GM21737 (cell line): ENCODE data around the gene WDR54.
"Not testable (repeated sequence)": the region's sequence is repeated elsewhere in the genome, so short reads cannot be mapped to it uniquely, and the experiment has no call there.

ENCODE experiments used
- ATAC-seq: cut with Tn5 transposase; IDR thresholded peaks from one replicate; pipeline ENCODE4 v1.9.1; 2021; ENCODE audit warnings: mild to moderate bottlenecking, moderate library complexity; ENCODE audit not compliant: unreplicated experiment

WDR54 gene

DNA sequence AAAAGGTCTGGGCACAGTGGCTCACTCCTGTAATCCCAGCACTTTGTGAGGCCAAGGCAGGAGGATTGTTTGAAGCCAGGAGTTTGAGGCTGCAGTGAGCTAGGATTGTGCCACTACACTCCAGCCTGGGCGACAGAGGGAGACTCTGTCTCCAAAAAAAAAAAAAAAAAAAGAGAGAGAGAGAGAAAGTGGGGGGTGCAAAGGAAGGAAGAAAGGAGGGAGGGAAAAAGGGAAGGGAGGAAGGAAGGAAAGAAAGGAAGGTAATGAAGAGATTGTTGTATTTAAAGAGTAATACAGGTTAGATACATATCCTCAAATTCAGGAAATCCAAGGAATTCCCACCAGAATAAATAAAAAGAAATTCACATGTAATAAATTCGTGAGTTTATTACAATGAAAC is 19.6 kb upstream of the WDR54 start:
- no peak for ATAC-seq

DNA sequence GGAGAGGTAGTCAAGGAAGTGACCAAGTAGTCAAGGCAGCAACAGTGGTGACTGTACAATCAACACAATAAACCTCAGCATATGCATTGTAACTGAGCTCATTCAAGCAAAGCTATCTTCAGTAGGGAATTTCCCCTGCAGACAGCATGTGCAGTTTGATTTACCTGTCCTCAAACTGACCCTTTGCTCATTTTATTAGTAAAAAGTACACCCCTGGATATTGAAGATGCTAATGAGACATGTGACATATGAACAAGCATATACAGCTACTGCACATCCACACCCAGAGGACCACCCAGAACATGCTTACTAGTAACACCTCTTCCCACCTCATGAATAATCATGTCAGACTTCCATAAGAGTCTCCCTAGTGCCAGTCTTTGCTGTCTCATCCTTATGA is 15.5 kb upstream of the WDR54 start:
- peak; percentile 62 for ATAC-seq

DNA sequence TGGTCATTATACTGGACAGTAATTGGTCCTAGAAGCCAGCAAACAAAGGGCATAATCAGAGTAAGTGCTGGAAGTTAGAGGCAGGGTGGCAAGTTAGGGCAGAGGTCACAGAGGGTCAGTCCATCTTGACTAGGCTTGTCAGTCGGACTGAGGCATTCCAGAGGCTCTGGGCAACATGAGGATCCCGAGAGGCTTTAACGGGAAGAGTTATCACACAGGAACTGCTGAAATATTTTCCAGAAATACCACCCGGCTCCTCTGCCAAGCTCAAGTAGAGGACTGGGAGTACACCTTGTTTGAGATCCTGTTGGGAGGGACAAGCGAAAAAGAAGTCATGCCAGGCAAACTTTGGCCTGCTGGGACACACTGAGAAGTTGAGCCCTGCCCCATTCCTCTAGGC is 13.8 kb upstream of the WDR54 start:
- no peak for ATAC-seq

DNA sequence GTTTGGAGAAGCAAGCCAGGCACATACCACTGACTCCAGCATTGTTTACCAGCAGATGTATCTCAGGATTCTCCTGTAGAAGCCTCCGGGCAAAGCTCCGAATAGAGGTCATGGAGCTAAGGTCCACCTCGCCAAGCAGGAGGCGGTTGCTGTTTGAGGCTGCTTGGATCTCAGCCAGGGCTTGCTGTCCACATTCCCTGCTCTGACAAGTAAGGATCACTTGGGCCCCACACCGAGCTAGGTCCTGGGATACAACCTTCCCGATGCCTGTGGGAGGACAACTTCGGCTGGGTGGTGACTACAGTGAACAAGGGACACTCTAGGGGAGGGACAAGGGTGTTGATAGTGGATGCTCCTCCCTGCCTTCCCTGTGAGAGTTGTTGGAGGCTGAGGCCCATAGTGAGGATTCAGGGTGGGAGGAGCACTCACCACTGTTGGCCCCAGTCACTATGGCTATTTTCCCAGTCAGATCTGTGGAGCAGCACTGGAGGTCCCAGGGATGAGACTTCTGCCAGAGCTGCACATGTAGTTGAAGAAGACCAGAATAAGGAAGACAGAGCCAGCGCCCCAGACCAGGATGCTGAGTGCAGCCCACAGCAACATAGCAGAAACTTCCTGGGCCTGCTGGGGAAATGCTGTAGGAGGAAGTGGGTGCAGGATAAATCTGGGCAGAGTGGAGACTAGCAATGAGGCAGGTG is 8.4 kb upstream of the WDR54 start:
- no peak for ATAC-seq

DNA sequence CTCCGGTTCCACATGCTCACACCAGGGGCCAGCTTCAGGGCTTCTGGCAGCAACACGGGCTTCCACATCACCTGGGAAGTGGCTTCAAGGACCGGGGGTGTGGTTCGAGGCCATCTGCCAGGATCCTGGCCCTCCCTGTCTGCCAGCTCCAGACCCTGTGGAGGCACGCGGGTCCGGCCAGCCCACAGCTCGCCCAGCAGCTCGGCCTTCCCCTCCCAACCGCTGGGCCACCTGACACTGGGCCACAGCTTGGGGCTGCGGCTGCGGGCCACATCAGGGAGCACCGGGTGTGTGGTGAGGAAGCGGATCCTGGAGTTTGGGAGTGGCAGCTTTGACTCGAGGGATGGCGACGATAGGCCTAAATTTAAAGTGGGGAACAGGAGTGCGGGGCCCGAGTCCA is 7.1 kb upstream of the WDR54 start:
- no peak for ATAC-seq

DNA sequence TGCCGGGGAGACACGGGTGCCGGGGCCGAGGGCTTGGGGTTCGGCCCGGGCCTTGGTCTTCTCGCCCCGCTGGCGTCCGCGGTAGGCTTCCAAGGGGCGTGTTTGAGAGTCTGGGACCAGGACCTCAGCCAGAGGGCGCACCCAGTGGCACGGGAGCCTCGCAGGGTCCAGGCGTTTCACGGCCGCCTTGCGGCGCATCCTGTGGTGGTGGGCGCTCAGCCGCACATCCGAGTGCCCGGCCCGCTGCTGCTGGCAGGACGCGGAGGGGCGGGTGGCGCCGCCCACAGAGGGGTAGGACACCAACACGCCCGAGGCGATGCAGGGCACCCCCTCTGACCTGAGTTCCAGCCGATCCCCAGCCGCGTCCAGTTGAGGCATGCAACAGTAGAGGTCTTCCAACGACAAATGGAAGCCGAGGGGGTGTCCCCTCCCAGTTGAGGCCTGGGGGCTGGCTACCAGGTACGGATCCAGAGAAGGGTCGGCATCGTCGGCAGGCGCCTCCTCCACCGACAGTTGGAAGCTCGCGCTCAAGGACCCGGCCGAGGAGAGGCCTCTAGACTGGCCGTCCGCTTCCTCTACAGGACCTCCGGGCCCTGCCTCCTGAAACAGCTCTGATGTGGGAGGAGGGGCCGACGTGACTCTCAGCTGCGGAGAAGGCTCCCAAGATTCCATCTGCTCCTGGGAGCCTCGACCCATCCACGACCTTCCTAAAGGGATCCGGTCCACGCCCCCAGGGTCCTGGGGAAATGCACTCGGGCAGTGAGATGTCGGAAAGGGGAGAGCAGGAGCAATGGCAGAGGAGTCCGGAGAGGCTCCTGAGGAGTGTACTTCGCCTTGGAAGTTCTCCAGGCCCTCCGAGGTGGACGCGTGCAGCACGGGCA is 6.4 kb upstream of the WDR54 start:
- peak; percentile 34 for ATAC-seq

DNA sequence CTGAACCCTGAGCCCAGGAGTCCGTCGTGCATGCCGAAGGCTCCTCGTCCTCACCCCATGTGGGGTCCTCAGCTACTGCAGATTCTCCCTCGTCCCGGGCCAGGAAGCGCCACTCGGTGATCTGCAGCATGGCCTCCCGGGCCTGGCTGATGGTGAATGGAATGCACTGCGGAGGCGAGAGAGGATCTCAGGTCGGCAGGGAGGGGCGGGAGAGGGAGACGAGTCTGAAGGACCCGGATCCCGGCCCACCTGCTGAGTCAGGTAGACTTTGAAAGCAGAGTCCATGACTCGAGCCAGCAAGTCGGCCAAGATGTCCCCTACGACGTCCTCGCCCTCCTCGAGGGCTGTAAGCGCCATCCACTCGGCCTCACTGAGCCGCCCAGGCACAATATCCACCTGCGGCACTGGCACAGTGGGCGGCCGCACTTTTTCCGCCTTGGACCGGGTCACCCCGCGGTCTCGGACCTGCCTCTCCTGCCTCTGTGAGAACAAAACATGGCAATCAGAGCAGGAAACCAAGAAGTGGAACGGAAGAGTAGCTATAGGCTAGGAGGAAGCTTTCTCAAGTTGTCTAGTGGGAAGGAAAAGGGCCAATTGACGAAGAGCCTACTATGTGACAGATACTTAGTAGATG is 5.7 kb upstream of the WDR54 start:
- ATAC-seq = no peak

DNA sequence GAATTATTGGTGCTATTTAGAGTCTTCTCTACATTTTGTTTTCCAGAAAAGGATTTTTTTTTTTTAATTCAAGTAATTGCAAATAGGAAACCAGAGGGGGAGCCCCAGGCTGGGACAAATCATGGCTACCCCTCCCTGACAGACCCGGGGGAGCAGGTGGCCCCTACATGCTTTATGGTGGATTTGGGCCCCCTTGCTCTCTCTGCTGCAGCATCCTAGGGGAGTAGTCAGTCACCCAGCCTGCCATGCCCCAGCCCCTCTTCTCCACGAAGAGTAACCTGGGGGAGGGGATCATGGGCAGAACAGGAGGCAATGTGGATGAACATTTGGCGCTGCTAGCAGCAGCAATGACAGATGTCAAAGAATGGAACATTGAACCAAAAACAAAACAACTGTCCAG is 4.8 kb upstream of the WDR54 start:
- no peak for ATAC-seq

DNA sequence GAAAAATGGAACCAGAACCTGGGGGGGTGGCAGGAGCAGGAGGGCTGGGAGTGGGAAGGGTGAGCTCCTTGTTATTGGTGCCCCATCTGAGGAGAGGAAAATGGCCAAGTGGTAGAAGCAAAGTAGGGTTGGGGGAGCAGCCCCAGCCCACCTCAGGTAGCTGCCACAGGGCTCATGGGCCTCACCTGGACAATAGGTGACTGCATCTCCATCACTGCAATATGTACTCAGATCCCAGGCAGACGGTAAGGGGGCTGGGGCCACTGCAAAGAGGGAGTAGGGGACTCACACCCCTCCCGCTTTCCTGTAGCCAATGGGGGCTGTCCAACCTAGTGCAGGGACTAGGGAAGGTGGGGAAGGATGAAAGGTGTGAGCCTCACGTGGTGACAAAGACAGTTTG is 4.3 kb upstream of the WDR54 start:
- no peak for ATAC-seq

DNA sequence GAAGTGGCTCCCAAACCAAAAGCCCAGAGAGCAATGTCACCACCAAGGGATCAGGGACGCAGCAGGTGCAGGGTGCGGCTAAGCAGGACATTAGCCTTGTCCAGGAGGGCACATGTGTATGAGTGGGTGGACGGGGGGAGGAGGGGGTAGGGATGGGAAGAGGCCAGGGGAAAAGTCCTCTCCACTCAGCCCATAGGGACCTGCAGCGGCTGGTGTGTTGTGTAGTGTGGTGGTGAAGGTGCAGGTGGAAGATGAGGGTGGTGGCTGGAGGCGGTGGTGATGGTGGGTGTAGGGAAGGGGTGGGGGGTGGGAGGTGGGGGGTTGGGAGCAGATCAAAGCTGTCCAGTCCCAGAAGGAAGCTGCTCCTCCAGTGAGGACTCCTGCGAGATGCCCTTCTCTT is 3.8 kb upstream of the WDR54 start:
- ATAC-seq = no peak

DNA sequence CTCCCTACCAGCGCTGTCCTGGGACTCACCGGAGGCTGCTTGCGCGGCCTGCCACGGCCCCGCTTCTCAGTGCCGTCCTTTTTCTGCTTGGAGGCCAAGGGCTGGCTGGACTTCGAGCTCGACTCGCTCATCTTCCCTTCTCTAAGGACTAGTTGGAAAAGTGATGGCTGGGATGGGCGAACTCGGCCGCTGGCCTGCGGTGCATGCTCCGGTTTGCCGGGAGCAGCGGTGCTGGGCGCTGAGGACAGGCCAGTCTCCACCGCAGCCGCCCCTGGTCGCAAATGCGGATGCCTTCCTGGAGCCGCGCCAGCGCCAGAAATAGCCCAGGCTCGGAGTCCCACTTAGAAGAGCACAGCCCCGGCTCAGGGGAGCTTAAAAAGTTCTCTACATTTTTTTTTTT is 3.2 kb upstream of the WDR54 start:
- no peak for ATAC-seq

DNA sequence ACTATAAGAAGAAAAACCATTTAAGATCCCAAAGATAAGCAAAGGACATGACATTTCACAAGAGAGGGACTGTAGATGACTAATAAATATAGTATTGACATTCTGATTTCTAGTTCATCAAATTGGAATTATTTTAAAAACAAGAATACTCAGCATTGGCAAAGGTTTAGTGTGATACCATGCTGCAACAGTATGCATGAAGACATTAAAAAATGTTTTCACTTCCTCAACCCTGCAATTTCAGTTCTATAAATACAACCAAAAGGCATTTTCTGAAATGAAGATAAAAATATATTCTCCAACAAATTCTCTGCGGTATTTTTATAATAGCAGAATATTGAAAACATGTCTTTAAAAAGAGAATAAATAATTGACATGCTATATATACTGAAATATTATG is 2.2 kb upstream of the WDR54 start:
- ATAC-seq = no peak

DNA sequence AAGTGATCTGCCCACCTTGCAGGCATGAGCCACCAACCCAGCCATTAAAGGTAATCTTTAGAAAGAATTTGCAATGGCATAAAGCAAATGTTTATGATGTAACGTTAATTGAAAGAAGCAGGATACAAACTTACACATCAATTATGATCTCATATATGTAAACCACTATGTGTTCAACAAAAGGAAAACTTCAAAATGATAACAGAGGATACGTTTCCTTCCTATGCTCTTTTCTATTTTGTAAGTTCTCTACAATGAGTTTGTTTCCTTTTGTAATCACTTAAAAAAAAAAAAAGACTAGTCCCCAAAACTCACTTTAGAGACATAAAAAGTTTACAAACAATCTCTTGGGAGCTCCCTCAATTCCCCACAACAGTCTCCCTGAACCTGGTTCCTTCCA is 1.5 kb upstream of the WDR54 start:
- ATAC-seq = no peak

DNA sequence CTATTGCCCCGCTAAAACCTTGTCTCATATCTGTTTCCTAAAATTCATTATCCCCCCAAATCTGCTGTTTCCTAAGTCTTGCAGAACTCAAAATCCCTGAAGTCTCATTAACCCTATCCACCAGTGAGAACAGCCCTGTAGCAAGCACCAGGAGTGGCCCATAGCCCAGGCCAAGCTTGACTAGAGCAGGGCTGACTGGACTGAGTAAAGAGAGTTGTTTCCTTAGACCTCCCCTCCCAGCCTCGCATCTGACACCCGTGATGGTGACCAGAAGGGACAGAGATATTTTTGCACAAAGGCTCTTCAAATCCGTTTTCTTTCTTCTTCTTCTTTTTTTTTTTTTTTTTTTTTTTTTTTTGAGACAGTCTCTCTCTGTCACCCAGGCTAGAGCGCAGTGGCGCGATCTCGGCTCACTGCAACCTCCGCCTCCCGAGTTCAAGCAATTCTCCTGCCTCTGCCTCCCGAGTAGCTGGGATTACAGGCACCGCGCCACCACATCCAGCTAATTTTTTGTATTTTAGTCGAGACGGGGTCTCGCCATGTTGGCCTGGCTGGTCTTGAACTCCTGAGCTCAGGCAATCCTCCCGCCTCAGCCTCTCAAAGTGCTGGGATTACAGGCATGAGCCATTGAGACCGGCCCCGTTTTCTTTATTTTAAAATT is 957 bp upstream of the WDR54 start:
- ATAC-seq = not testable (repeated sequence)

DNA sequence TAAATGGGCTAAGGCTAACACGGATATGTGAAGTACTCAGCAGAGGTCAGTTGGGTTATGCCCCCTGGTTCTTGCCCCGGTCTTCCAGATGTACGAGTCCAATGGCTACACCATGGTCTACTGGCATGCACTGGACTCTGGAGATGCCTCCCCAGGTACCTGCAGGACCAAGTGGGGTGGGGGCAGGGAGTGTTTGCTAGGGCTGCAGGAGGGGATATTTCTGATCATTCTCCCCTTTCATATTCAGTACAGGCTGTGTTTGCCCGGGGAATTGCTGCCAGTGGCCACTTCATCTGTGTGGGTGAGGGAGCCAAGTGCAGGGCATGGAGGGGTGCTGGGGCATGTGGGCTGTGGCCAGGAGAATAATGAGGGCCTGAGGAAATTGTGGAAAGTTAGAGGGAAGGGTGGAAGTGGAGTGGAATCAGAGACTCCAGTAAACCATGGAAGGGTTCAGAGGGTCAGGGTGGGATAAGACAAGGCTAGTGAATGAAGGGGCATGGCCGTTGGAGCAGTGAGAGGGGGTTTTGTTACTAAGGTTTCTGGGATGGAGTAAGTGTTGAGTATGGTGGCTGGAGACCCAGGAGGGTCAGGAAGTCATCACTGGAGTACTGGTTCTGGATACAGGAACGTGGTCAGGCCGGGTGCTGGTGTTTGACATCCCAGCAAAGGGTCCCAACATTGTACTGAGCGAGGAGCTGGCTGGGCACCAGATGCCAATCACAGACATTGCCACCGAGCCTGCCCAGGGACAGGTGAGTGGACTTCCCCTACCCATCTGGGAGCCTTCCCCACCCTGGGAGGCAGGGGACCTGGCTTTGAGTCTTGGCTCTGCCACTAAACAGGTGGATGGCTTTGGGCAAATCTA is 1.9 kb downstream of the WDR54 start:
- no peak for ATAC-seq

DNA sequence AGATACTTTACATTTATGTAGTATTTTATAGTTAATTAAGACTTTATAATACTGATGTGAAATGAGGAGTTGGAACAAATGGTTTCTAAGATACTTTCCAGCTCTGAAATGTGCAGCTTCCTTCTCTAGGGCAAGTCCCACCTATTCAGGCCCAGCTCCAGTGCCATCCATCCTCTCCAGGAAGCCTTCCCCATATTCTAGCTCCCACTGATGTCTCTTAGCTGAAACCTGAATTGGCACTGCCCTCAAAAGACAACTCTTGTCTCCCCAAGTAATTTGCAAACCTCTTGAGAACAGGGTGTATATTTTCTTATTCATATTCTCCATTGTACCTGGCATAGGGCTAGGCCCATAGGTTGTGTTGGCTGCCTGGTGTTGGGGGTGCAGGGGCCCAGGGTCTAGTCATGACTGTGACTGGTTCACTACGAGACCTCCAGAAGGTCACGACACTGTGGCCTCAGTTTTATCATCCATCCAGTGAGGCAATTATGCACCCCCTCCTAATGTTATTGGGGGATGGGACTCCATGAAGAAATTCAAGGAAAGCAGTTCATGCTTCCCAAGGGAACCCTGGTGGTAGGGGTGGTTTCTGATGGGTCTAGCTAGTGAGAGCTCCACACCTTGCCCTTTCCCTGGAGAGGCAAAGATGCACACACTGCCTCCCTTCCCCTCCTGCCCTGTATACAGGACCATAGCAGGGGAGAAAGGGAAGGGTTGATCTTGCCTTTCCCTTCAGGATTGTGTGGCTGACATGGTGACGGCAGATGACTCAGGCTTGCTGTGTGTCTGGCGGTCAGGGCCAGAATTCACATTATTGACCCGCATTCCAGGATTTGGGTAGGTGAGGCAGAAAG is 2.8 kb downstream of the WDR54 start:
- ATAC-seq = no peak

DNA sequence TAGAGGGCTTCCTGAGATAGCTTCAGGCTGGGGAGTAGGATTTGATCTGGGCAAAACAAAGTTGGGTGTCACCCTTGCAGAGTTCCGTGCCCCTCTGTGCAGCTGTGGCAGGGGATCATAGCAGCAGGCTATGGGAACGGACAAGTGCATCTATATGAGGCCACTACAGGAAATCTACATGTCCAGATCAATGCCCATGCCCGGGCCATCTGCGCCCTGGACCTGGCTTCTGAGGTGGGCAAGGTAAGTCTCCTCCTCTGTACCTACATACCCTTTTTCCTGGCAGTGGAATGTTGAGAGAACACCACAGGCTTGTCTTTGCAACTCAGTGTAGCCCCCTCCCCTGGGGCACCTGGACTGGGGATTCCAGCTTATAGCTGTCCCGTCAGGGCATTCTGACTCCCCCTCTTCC is 3.5 kb downstream of the WDR54 start:
- ATAC-seq = no peak

DNA sequence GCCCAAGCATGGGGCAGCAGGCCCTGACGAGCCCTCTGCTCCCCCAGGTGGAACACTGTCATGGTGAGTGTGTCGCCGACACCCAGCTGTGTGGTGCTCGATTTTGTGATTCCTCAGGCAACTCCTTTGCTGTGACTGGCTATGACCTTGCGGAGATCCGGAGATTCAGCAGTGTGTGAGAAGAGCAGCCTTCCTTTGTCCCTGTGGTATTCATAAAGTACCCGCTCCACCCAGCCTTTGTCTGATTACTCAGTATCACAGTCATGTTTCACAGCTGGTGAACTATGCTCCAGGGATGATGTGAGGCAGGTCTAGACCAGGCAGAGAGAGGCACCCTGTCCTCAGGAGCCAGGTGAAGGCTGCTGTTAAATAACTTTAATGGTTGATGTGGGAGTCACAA is 4.0 kb downstream of the WDR54 start:
- ATAC-seq = no peak

DNA sequence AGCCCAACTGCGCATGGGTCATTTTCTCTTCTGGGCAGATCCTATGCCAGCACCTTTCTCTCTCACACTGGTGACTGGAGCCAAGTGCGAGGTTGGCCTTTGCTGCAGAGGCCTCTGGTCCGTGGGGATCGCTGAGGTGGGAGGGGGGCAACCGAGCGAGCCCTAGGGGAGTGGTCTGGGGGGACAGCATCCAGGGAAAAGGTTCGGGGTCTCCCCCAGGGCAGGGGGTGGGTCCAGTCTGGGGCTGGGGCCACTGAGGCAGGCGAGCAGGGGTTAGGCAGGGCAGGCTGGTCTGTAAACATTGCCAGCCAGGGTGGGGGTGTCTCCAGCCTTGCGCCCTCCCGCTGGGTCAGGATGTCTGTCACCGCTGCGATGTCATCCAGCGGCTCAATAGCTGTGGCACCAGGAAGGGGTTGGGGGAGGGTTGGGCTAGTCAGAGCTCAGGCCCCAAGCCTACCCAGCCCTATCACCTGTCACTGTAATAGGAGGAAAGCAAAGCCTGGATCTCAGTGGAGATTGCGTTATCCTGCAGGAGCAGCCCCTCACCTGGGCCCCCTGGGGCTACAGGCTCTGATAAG is 4.7 kb downstream of the WDR54 start:
- no peak for ATAC-seq
